B cell (primary cell): ENCODE data around the gene TAPBP. TPM values are rescaled to one million over a fixed set of nuclear protein-coding genes. Genes with fewer than 3 reads are reported as not detected.

Experiments used
- ATAC-seq: fragments of 200-7000 bp; cut with Tn5 transposase; one replicate; pipeline ENCODE4 v1.10.0; 2021; ENCODE audit warnings: low read depth, mild to moderate bottlenecking, moderate number of reproducible peaks, moderate library complexity
- CTCF ChIA-PET: fragments of 350-600 bp; sonication (Branson Sonifier 250); formaldehyde crosslinking; loops from one replicate; lab custom pipeline; 2021; ENCODE audit warnings: antibody characterized with exemption, inconsistent platforms; lab: Charles Lee
- POLR2A ChIA-PET: fragments of 350-600 bp; sonication (Branson Sonifier 250); formaldehyde crosslinking; loops from one replicate; lab custom pipeline; 2021; ENCODE audit warnings: antibody characterized with exemption; lab: Charles Lee
- DNase-seq: peaks from one replicate; pipeline ENCODE4 v3.0.0; 2013
- H2AFZ ChIP-seq: 2 replicates; pipeline ENCODE4 v1.6.1; 2012; ENCODE audit warnings: mild to moderate bottlenecking, low read depth, low read length; ENCODE audit not compliant: insufficient read depth, poor library complexity, severe bottlenecking
- H3K27ac ChIP-seq, 2 donors: 1 replicate in 1 of 2; 2 replicates in 1 of 2; pipeline ENCODE4 v1.5.1; 2012 to 2013; ENCODE audit warnings: low read length in 2 of 2, mild to moderate bottlenecking in 2 of 2, moderate library complexity in 1 of 2
- H3K27me3 ChIP-seq, 4 experiments: fragments of 200-600 bp in 1 of 4; sonication (generic) in 1 of 4; replicated peaks in 1 of 4; 1 replicate in 2 of 4; 2 replicates in 2 of 4; pipeline versions ENCODE4 v1.6.1 to v1.7.0; 2013 to 2016; ENCODE audit warnings: low read length in 3 of 4, mild to moderate bottlenecking in 2 of 4, mixed read lengths in 1 of 4, moderate library complexity in 1 of 4; ENCODE audit not compliant: insufficient read depth in 4 of 4, control insufficient read depth in 3 of 4; ENCODE audit errors: control extremely low read depth in 1 of 4
- H3K36me3 ChIP-seq, 2 experiments: replicated peaks in 1 of 2; 1 replicate in 1 of 2; 2 replicates in 1 of 2; pipeline versions ENCODE4 v1.6.1 to v1.7.1; 2013; ENCODE audit warnings: low read length in 1 of 2; ENCODE audit not compliant: insufficient read depth in 2 of 2, control insufficient read depth in 1 of 2; ENCODE audit errors: control extremely low read depth in 1 of 2, extremely low read depth in 1 of 2
- H3K4me1 ChIP-seq, 2 donors: fragments of 200-600 bp in 1 of 2; sonication (generic) in 1 of 2; 1 replicate in 1 of 2; 2 replicates in 1 of 2; pipeline versions ENCODE4 v1.5.1 to v1.6.1; 2013 to 2017; ENCODE audit warnings: low read length in 2 of 2; ENCODE audit not compliant: control insufficient read depth in 2 of 2, insufficient read depth in 2 of 2
- H3K4me2 ChIP-seq: replicated peaks from 2 replicates; pipeline ENCODE3; 2012; ENCODE audit warnings: mild to moderate bottlenecking, low read depth, low read length; ENCODE audit not compliant: poor library complexity, severe bottlenecking
- H3K4me3 ChIP-seq, 5 experiments: fragments of 200-600 bp in 1 of 5; sonication (generic) in 1 of 5; 1 replicate in 3 of 5; 2 replicates in 2 of 5; pipeline versions ENCODE4 v1.5.1 to v1.7.0; 2011 to 2016; ENCODE audit warnings: low read length in 4 of 5, mild to moderate bottlenecking in 4 of 5, low read depth in 2 of 5, control low read depth in 1 of 5, moderate library complexity in 1 of 5; ENCODE audit not compliant: insufficient read depth in 1 of 5; ENCODE audit errors: control extremely low read depth in 1 of 5, extremely low read depth in 1 of 5
- H3K79me2 ChIP-seq: fragments of 200-600 bp; sonication (generic); one replicate; pipeline ENCODE4 v1.6.0; 2016; ENCODE audit warnings: low read length; ENCODE audit not compliant: control insufficient read depth, insufficient read depth
- H3K9ac ChIP-seq: fragments of 200-600 bp; sonication (generic); 2 replicates; pipeline ENCODE4 v1.6.1; 2017; ENCODE audit warnings: mild to moderate bottlenecking, low read length, moderate library complexity
- H3K9me3 ChIP-seq, 3 donors: one replicate each; pipeline versions ENCODE4 v1.6.1 to v1.7.1; 2013; ENCODE audit warnings: low read length in 2 of 3; ENCODE audit not compliant: control insufficient read depth in 2 of 3, insufficient read depth in 1 of 3; ENCODE audit errors: control extremely low read depth in 1 of 3
- H4K20me1 ChIP-seq: 2 replicates; pipeline ENCODE4 v1.6.0; 2012; ENCODE audit warnings: mild to moderate bottlenecking, low read length; ENCODE audit not compliant: insufficient read depth, control insufficient read depth, poor library complexity, severe bottlenecking
- H3K27ac Mint-ChIP-seq: one replicate; pipeline ENCODE4 v1.8.0; 2021; ENCODE audit warnings: mixed read lengths
- H3K27me3 Mint-ChIP-seq: one replicate; pipeline ENCODE4 v1.8.0; 2021; ENCODE audit warnings: mixed read lengths
- H3K4me1 Mint-ChIP-seq: one replicate; pipeline ENCODE4 v1.8.0; 2021; ENCODE audit warnings: mixed read lengths
- H3K4me3 Mint-ChIP-seq: one replicate; pipeline ENCODE4 v1.8.0; 2021; ENCODE audit warnings: mixed read lengths
- H3K9me3 Mint-ChIP-seq: one replicate; pipeline ENCODE4 v1.8.0; 2022; ENCODE audit warnings: mixed read lengths; ENCODE audit not compliant: insufficient read depth
- CTCF ChIP-seq: fragments of 200-600 bp; IDR thresholded peaks from one replicate; pipeline ENCODE4 v1.8.0; 2022; ENCODE audit warnings: antibody characterized with exemption, mild to moderate bottlenecking
- EZH2 ChIP-seq: IDR thresholded peaks from 2 replicates; pipeline ENCODE4 v1.6.1; 2012; ENCODE audit warnings: borderline replicate concordance, low read depth, mild to moderate bottlenecking, moderate library complexity, low read length; ENCODE audit not compliant: insufficient read depth, poor library complexity, severe bottlenecking
- WGBS: methylation state at CpG from one replicate; pipeline ENCODE4 v1.1.5; 2013; ENCODE audit warnings: missing lambda C conversion rate; ENCODE audit not compliant: insufficient coverage; 5-methylcytosine and 5-hydroxymethylcytosine counted together
- intact Hi-C: fragments of 100-400 bp; cut with micrococcal nuclease; formaldehyde crosslinking; loops from one replicate; pipeline ENCODE4 v1.10.0; 2022
- polyA plus RNA-seq: library from polyadenylated mRNA; depleted of rRNA; stranded (reverse); fragments of >200 nt; gene quantifications from 2 replicates; pipeline ENCODE4 v1.2.3, GENCODE V29; 2012
- total RNA-seq, 2 donors: library from RNA; stranded (reverse); fragments of 120-200 nt in 1 of 2; gene quantifications; 1 replicate in 1 of 2; 2 replicates in 1 of 2; pipeline versions ENCODE4 v1.2.3 to v1.2.4, GENCODE V29; 2013 to 2022

TAPBP gene
- total and polyA plus RNA-seq, 2 donors (not counting 1 experiment from before 2014, with no cell fraction given), result 302 to 310 TPM

DNA sequence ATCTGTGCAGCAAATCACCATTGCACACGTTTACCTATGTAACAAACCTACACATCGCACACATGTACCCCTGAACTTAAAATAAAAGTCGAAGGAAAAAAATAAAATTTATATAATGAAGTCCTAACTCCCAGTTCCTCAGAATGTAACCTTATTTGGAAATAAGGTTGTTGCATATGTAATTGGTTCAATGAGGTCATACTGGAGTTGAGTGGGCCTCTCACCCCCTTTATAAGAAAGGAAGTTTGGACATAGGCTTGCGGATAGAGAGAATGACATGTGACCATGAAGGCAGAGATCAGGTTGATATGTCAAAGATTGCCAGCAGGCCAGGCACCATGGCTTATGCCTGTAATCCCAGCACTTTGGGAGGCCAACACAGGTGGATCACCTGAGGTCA lies 19.8 kb upstream of the TAPBP start:
- ChIA-PET CTCF (interaction anchor here (0.9 to 1.2 kb wide), 2 partner anchors 9 to 16 kb away, joined by 3 to 4 read pairs; partner anchors contain the start of gene ZBTB22), POLR2A (interaction anchor here (0.6 to 0.7 kb wide), 4 partner anchors 8 to 40 kb away, joined by 3 to 7 read pairs (median 4); no protein-coding TSS in a partner anchor)
- DNase-seq, result no peak
- H4K20me1 ChIP-seq, result no peaks in the 10 kb centered on the region
- no peak overlapping the region for H3K4me3 ChIP-seq
- Mint-ChIP-seq H3K27me3 (no peaks in the 10 kb centered on the region), H3K27ac (no peak overlapping the region), H3K4me1 (peaks cover 48% of the 10 kb centered on the region), H3K9me3 (no peaks in the 10 kb centered on the region), H3K4me3 (no peak overlapping the region)
- no peak overlapping the region for H3K4me2 ChIP-seq
- TF ChIP-seq EZH2 (no peak), CTCF (no peak)
- H3K4me1 ChIP-seq, result peaks cover 29 to 47% of the 10 kb centered on the region in 2 donors
- ATAC-seq, result no peak
- intact Hi-C loops, result no loop called here
- peaks cover 7% of the 10 kb centered on the region for H3K79me2 ChIP-seq
- no peak overlapping the region for H3K9ac ChIP-seq
- no peaks in the 10 kb centered on the region for H3K36me3 ChIP-seq
- WGBS, result no CpG with 5 or more reads among the region's 4 CpGs
- no peak overlapping the region for H2AFZ ChIP-seq
- no peaks in the 10 kb centered on the region for H3K9me3 ChIP-seq
- H3K27ac ChIP-seq, result no peak overlapping the region
- no peaks in the 10 kb centered on the region for H3K27me3 ChIP-seq

- intact Hi-C loops, result no loop called here
- POLR2A ChIA-PET, result interaction anchor here (1.1 kb wide), 1 partner anchor 59 kb away, joined by 3 read pairs; the partner anchor contains the start of genes RPS18 and VPS52
- H2AFZ ChIP-seq, result peak overlapping the region; percentile 42
- no peaks in the 10 kb centered on the region for H4K20me1 ChIP-seq
- CTCF ChIA-PET, result interaction anchor here (1.8 kb wide), 1 partner anchor 13 kb away, joined by 5 read pairs; the partner anchor contains the start of gene ZBTB22
- H3K4me1 ChIP-seq, result peaks cover 29 to 45% of the 10 kb centered on the region in 2 donors
- H3K79me2 ChIP-seq, result peaks cover 7% of the 10 kb centered on the region
- peak overlapping the region; percentile 54 for H3K4me2 ChIP-seq
- no peak overlapping the region for H3K4me3 ChIP-seq
- 48% methylated on average over 5 of the region's 10 CpGs for WGBS
- TF ChIP-seq CTCF (no peak), EZH2 (no peak)
- H3K36me3 ChIP-seq, result no peaks in the 10 kb centered on the region
- Mint-ChIP-seq H3K4me1 (peaks cover 45% of the 10 kb centered on the region), H3K27me3 (no peaks in the 10 kb centered on the region), H3K4me3 (peak overlapping the region; percentile 54), H3K9me3 (no peaks in the 10 kb centered on the region), H3K27ac (peak overlapping the region; percentile 61)
- ATAC-seq (peak; percentile 41), DNase-seq (peak; percentile 53)
- H3K9me3 ChIP-seq, result no peaks in the 10 kb centered on the region
- no peaks in the 10 kb centered on the region for H3K27me3 ChIP-seq
- H3K9ac ChIP-seq, result no peak overlapping the region
- peak overlapping the region; percentile 12 to 21 for H3K27ac ChIP-seq
These were observed 16.9 kb upstream of the TAPBP start for GRCh38 chr6:33330736-33331135.
